Suprapubic skin (tissue), 4 donors: ENCODE data around the gene SH3TC1.

Source experiments
- EP300 ChIP-seq: sonication (generic); formaldehyde crosslinking; IDR thresholded peaks from one replicate; pipeline ENCODE4 v1.6.1; 2017; ENCODE audit warnings: antibody characterized with exemption
- POLR2A ChIP-seq, 2 donors: fragments of 450-650 bp; IDR thresholded peaks; one replicate each; pipeline ENCODE4 v1.6.1; 2017; ENCODE audit warnings: antibody characterized with exemption in 2 of 2, mild to moderate bottlenecking in 2 of 2, moderate library complexity in 2 of 2
- POLR2AphosphoS5 ChIP-seq, 3 donors: sonication (generic); formaldehyde crosslinking; IDR thresholded peaks; one replicate each; pipeline ENCODE4 v1.6.1; 2017; ENCODE audit warnings: antibody characterized with exemption in 3 of 3
- TF ChIP-seq, protein P1 (sequence below), 2 donors: fragments of 200-600 bp in 1 of 2; fragments of 450-650 bp in 1 of 2; sonication (generic) in 1 of 2; IDR thresholded peaks; one replicate each; pipeline ENCODE4 v1.5.1; 2016 to 2019; ENCODE audit warnings: antibody characterized with exemption in 2 of 2, mild to moderate bottlenecking in 1 of 2, moderate library complexity in 1 of 2

DNA sequence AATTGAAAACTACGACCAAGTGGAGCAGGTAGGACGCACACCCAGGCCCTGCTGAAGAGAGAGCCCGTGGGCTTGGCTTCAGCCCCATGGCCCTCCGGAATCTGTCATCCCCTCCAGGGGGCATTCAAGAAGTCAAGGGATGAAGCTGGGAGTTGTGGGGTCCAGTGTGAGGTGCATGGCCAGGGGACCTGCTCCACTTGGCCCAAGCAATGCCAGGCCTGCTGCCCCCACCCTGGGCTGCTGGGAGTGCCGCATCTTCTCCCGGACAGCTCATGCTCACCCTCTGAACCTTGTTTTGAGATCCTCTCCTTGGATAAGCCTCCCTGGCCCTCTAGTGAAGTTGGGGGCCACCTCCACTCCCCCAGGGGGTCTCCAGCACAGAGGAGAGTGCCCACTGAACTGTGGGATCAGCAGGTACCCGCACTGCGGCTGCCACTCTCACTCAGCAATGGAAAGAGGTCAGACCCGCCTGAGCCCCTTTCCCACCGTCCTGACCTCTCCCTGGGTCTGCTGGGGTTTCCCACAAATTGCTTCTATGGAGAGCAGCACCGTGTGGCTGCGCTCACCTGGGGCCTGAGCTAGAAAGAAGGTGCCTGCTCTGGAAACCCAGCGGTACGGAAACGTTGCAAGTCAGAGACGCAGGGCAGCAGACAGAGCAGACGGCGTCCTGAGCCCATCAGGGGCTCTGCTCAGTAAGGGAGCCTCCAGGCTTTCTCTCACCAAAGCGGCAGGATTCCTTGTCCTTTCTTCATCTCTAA lies 35.5 kb upstream of the SH3TC1 start:
- TF ChIP-seq, protein P1, sequence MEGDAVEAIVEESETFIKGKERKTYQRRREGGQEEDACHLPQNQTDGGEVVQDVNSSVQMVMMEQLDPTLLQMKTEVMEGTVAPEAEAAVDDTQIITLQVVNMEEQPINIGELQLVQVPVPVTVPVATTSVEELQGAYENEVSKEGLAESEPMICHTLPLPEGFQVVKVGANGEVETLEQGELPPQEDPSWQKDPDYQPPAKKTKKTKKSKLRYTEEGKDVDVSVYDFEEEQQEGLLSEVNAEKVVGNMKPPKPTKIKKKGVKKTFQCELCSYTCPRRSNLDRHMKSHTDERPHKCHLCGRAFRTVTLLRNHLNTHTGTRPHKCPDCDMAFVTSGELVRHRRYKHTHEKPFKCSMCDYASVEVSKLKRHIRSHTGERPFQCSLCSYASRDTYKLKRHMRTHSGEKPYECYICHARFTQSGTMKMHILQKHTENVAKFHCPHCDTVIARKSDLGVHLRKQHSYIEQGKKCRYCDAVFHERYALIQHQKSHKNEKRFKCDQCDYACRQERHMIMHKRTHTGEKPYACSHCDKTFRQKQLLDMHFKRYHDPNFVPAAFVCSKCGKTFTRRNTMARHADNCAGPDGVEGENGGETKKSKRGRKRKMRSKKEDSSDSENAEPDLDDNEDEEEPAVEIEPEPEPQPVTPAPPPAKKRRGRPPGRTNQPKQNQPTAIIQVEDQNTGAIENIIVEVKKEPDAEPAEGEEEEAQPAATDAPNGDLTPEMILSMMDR (IDR thresholded peaks at IDR 0.05), result no peak
- TF ChIP-seq POLR2A (IDR thresholded peaks at IDR 0.05), result no peak
- no peak for TF ChIP-seq POLR2AphosphoS5 (IDR thresholded peaks at IDR 0.05)
- no peak for TF ChIP-seq EP300
